Cardiac ventricle fibroblast (primary cell): Measurements from ENCODE around the gene BORCS6. TPM values are rescaled to one million over a fixed set of nuclear protein-coding genes. Genes with fewer than 3 reads are reported as not detected.

Source experiments
- total RNA-seq: library from RNA; depleted of rRNA; stranded (reverse); fragments of >200 nt; gene quantifications from 2 replicates; pipeline ENCODE4 v1.2.3, GENCODE V29; 2015

The BORCS6 gene
- total RNA-seq = 5.5 and 7.9 TPM in 2 replicates

GRCh38 chr17:8189711-8190477 lies at the start of gene BORCS6:
BORCS6 (minus strand) TSS chr17:8190180; CDS start chr17:8190140, 40 bp downstream.

DNA sequence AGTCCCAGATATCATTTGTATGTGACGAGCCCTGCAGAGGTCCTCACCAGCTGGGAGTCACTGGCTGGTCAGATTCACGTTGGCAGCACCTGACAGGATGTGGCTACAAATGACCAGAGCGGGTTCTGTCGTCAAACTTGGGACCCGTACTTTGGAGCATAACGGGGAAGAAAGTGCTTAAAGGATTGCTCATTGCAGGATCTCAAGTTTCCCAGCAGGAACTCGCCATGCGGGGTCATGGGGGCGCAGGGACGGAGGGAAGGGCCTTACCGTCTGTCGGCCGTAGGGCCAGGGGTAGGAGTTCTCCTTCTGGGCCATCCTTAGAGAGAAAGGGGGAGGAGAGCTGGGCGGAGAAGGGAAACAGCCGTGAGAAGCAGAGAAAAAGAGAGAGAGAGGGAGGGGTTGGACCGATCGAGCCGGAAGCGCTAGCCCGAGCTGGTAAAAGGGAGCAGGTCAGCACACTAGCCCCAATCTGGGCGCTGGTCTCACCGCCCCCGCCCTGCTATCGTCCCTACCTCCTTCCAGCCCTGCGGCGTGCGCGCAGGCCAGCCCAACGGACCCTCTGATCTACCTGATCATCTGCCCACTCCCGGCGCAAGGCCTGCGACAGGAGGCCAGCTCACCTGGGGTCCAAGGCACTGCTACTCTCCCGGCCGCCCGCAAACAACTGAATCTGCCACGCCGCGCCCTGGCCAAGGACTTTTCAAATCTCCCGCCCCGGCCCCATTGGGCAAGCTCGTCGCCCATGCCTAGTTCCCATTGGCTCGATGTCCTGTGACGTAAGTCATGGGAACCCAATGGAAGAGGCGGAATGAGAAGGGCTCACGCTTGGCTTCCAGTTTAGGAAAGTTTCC lies 20.2 kb upstream of the BORCS6 start, which contains the start of gene AURKB:
TSS of gene AURKB (minus strand) at position 669 of the 854 bp plus-strand sequence. CDS start at position 318, 351 bp downstream.

GRCh38 chr17:8176197-8176940 lies 13.6 kb downstream of the BORCS6 start, which contains the start of gene TMEM107:
TMEM107 (minus strand) TSS chr17:8176380; CDS start chr17:8176286, 94 bp downstream.

DNA sequence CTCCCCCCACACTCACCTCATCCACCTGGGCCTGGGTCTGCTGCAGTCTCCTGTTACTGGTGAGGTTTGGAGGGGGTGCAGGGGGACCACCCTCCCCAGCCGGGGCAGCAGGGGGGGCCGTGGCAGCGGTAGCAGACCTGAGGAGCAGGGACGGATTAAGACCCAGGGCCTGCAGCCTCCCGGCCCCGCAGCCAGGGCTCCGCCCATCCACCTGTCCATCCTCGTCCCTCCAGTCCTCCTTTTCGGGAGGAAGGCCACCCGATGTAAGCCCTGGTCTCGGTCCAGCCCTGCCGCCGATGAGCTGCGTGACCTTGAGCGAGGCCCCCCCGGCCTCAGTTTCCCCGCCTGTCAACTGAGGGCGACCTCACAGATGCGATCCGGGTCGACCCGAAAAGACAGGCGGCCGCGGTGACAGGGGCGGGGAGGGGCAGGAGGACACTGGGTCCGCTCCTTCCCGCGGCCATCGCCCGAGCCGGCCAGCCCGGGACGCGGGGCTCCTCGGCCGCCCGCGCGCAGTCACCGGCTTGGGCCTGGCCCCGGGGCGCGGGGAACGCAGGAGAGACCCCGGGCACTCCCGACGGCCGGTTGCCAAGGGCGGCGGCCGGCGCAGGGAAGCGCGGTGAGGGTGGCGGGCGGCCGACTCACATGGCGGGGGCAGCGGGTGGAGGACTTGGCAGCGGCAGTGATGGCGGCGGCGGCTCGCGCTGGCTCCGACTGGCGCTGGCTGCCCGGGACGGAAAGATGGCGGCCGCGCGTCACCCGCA lies 27.6 kb downstream of the BORCS6 start, which contains the start of gene VAMP2:
TSS of gene VAMP2 (minus strand) at position 716 of the 764 bp plus-strand sequence. CDS start at position 647, 69 bp downstream.

DNA sequence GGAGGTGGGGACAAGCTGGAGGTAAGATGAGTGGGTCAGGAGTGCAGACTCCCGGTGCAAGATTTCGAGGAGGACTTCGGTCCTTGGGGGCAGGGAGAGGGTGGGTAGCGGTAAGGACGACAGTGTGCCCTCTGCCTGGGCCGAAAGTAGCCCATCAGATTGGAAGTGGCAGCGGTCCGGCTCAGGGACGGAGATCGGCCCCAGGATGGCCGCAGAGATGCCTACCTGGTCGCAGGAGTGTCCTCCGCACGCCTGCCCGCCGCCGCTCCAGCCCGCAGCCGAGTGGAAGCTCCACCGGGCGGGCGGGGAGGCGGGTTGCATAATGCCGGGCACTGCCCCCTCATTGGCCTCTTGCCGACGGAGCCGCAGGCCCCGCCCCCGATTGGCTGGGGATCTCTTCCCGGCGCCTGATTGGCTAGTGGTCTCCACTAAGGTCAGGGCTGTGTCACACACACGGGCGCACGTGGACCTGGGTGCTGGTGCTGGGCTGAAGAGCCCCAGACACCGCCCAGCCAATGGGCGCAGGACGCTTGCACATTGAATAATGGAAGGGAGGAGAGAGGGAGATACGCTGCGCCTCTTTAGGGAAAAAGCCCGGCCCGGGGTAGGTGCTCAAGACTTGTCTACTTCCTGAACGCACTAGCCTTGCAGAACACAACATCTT lies 37.7 kb downstream of the BORCS6 start, which contains the start of gene PER1:
TSS of gene PER1 (minus strand) at position 293 of the 664 bp plus-strand sequence. CDS start 1,698 bp downstream, outside the sequence.

Other genes starting within 250 kb of the BORCS6 start
- gene GUCY2D, start 187.6 kb downstream of the BORCS6 start, total RNA-seq = not detected in 2 replicates
- 0.50 and 0.83 TPM in 2 replicates for gene ALOX15B, start 151.1 kb downstream of the BORCS6 start, total RNA-seq
- not detected in 2 replicates for gene ALOX12B, start 102.5 kb downstream of the BORCS6 start, total RNA-seq
- not detected in 2 replicates for gene ALOXE3, start 71.7 kb downstream of the BORCS6 start, total RNA-seq
- gene HES7, start 66.1 kb downstream of the BORCS6 start, total RNA-seq = not detected in 2 replicates
- gene PER1, start 37.8 kb downstream of the BORCS6 start, total RNA-seq = 36.7 and 48.5 TPM in 2 replicates
- gene VAMP2, start 27.2 kb downstream of the BORCS6 start, total RNA-seq = 5.6 and 7.8 TPM in 2 replicates
- gene TMEM107, start 13.8 kb downstream of the BORCS6 start, total RNA-seq = 12.4 and 22.3 TPM in 2 replicates
- 1.5 and 1.6 TPM in 2 replicates for gene AURKB, start 20.4 kb upstream of the BORCS6 start, total RNA-seq
- 3.6 and 8.3 TPM in 2 replicates for gene CTC1, start 57.9 kb upstream of the BORCS6 start, total RNA-seq
- gene PFAS, start 59.1 kb upstream of the BORCS6 start, total RNA-seq = 12.5 and 13.7 TPM in 2 replicates
- gene RANGRF, start 98.5 kb upstream of the BORCS6 start, total RNA-seq = 11.8 and 17.4 TPM in 2 replicates
- gene SLC25A35, start 105.2 kb upstream of the BORCS6 start, total RNA-seq = 0.73 and 3.0 TPM in 2 replicates
- gene ARHGEF15, start 120.1 kb upstream of the BORCS6 start, total RNA-seq = 0.68 and 1.2 TPM in 2 replicates
- not detected in 2 replicates for gene ODF4, start 149.7 kb upstream of the BORCS6 start, total RNA-seq
- 4,586 and 4,963 TPM in 2 replicates for gene RPL26, start 193.0 kb upstream of the BORCS6 start, total RNA-seq
- gene RNF222, start 207.6 kb upstream of the BORCS6 start, total RNA-seq = not detected in 2 replicates
- 34.6 and 36.6 TPM in 2 replicates for gene NDEL1, start 245.7 kb upstream of the BORCS6 start, total RNA-seq